Iris pigment epithelial cell (primary cell): Measurements from ENCODE around the gene BCAR3.
A peak's percentile ranks its signal among the peaks of the same experiment; 100 is the strongest.
"Not testable (repeated sequence)": the region's sequence is repeated elsewhere in the genome, so short reads cannot be mapped to it uniquely, and the experiment has no call there.

ENCODE experiments used
- DNase-seq: peaks from one replicate; pipeline ENCODE4 v3.0.0-alpha.2; 2011; ENCODE audit warnings: low read depth

BCAR3 gene

DNA sequence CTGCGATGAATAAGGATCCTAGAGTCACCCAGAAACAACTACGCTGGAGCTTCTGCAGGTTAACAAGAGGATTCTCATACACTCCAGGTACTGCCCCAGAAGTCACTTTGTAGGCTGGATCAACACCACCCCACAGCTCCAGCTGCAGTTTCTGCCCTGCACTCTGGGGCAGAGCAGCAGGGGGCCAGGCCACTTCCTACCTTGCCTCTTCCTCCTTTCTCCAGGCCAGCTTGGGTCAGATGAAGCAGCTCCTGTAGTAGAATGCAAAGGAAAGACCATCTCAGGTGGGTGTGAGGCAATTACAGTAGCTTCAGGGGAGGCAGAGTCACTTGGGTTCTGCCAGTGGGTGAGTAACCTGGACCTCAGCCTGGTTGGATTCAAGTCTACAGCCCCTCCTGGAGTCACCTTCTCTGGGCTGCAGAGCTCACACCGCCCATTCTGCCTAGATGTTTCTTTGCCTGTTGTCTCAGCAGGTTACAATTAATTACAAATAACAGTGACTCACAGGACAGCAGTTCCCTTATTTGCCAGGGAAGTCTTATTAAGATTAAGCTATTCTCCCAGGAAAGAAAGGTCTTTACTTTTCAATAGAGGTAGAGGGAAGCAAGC lies 24.4 kb upstream of the BCAR3 start:
- DNase-seq = no peak

DNA sequence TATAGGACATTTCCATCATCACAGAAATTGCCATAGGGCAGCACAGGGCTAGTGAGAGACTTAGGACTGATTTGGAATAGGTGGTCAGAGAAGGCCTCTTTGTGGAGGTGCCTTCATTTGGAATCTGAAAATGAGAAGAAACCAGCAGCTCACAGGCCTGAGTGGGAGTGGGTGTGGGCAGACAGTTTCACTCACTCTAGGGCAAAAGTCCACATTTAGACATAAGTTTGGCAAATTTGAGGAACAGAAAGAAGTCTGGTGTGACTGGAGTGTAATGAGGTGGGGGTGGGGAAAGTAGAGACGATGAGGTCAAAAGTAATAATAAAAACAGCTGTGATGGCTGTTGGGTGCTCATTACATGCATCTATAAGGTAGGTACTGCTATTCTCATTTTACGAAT lies 22.4 kb upstream of the BCAR3 start:
- no peak for DNase-seq

DNA sequence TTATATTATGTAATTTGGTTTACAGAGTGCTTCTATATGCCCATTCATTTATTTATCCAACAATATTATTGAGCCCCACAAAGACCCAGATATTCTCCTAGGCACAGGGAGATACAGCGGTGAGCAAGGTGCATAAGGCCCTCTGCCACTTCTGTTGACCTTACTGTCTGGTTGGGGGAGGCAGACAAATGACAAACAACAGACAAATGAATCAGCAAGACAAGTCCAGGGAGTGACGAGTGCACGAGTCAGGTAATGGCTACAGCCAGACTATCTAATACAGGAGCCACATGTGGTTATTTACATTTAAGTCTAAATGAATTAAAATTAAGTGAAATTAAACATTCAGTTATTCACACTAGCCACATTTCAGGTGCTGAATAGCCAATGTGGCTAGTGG lies 22.0 kb upstream of the BCAR3 start:
- no peak for DNase-seq

DNA sequence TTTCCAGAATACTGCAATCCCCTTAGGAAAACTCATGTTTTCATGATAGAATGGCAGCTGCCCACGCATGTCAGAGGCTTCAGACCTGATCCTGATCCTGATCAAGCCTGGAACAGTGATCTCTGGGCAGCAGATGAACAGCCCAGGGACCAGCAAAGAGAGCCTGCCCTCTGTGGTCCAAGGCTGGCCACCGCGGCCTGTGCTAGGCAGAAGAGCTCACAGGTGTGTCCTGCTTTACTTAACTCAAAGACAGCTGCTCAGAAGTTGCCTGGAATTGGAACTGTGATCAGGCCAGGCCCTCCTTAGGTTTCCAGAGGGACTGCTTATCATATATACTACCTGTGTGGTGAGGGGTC lies 21.2 kb upstream of the BCAR3 start:
- DNase-seq = no peak

DNA sequence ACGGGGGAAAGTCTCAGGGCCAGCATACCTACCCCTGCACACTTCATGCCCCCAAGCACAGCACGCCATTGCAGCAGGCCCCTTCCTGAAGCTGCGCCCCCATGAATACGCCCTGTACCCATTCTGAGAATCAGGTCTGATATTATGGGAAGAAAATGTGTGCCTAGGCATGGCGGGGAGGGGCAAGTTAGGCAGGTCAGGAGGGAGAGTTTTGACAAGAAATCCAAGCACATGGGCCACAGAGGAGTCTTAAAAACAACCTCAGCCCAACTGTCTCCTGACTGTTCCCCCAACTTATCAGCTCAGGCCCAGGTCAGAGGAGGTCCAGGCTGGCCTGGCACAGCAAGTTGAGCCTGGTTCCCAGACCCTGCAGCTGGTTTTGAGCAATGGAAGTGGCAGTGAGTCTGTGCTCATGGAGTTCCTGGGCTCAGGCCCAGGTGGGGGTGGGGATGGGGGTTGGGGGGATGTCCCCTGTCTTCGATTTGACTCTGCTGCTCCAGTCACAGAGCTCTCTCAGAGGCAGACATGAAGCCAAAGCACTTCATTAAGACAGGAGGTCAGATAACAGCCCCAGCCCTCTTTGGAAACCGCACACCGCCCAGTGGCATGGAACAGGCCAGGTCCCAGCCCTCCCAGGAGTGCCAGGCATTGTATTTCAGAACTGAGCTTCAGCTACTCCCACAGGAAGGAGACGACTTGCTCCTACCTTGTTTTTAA lies 20.6 kb upstream of the BCAR3 start:
- no peak for DNase-seq

DNA sequence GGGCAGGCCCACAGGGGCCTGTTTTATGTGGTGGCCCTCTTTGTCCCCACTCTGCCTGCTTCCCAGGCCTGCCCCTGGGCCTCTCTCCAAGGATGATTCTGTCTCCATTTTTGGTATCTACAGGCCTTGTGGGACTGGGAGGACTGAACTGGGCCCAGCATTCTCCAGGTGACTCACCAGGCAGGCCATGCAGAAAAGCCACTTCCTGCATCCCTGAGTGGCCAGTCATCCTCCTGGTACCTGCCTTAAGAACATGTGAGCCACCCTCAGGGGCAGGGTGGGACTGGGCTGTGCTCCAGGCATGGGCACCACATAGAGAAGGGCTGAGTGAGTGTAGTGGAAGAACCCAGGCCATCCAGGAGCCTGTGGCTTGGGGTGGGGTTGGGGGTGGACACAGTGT lies 20.0 kb upstream of the BCAR3 start:
- peak; percentile 98 for DNase-seq

DNA sequence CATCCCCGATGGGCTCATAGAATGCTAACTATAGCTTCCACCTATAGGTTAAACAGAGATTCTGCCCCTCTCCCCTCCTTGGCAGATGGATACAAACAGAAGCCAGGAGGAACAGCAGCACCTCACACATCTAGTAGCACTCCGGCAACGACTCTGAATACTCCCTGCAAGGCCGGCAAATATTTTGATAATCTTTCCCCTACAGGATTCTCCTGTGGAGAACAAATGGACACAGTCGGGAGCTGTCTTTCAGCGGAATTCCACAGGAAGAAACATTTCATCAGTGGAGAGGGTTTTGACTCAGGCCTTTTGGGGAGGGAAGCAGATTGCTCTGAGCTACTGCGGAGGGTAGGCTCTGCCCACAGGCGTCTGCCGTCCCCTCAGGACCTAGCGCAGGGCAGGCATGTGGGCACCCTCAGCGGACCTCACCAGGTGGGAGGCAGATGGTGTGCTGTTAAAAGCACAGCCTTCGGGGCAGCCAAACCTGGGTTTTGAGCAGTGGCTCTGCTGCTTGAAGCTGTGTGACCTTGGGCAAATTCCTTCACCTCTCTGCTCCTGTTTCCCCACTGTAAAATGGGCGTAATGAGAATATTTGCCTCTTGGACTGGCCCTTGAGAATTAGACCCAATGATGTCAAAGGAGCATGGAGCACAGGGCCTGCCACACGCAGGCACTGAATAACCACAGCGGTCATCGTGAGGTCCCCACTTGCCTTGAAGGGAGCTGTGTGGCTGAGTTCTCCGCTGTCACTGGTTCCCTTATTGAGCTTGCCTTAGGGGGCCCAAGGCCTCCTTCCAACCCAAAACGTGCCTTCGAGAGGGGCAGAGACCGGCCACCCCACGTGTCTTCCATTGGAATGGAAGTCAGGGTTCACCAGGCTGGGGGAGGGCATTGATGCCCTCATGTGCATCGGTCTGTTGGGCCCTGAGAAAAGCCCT lies 19.2 kb upstream of the BCAR3 start:
- no peak for DNase-seq

DNA sequence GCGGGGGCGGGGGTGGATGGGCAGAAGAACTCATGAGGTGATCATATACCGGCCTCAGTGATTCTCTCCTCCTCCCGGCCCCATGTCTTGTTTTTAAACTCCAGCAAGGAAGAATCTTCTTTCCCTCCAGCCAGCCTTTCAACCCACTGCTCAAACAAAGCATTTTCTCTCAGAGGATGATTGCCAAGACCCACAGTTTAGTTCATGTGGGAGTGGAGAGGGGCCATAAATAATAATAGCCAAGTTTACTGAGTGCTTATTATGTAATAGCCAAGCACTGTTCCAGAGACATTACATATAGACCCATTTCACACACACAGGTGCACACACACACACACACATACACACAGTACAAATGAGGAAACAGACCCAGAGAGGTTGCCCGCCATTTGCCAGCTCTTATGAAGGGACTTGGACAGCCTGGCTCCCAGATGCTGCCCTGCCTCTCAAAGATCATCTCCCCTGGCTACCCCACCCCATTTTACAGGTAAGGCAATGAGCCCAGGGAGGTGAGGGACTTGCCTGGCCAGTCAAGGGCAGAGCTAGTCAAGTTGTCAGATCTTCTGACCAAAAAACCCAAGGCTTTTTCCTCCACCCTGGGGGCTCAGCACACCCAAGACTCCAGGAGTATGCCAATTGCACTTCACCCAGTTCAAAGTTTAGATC lies 18.0 kb upstream of the BCAR3 start:
- DNase-seq = no peak

DNA sequence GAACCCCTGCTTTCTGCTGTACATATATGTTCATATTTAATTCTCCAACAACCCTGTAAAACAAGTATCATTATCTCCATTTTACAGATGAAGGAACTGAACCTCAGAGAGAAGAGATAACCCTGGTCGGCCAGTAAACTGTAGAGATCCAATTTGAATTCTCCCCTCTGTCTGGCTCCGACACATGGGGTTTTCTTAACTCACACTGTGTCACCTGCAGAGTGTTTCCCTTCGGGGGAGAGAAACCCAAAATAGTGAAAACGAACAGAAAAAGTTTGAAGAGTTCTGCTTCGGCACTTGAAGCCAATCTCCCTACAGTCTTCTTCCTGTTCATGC lies 17.4 kb upstream of the BCAR3 start:
- no peak for DNase-seq

DNA sequence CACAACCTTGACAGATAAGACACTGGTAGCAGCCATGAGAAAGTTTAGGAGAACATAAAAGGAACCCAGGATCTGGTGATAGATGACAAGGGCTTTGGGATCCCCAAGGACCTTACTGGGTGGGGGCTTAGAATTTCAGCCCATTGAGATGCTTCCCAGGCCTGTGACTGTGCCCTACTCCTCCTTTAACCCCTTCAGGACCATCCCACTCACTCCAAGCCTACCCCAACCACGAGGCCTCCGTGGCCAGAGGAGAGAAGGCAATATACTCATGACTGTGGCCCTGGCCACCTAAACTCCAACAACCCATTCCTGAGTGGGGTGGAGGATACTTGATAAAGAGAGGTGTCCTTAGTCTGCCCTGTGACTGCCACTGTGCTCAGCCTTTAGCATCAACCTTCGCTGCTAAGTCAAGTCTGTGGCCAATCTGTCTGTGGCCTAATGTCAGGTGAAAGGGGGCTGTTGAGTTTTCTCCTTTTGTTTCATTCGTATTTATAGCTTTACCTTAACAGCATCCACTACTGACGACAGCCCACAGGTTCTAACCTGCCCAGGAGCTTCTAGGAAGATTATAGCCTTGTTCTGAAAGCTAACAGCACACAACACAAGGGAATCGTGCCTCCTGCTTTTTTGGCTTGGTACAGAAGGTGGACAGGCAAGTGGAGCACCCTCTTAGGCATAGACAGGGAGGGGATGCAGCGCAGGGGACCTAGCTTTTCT lies 16.9 kb upstream of the BCAR3 start:
- no peak for DNase-seq

DNA sequence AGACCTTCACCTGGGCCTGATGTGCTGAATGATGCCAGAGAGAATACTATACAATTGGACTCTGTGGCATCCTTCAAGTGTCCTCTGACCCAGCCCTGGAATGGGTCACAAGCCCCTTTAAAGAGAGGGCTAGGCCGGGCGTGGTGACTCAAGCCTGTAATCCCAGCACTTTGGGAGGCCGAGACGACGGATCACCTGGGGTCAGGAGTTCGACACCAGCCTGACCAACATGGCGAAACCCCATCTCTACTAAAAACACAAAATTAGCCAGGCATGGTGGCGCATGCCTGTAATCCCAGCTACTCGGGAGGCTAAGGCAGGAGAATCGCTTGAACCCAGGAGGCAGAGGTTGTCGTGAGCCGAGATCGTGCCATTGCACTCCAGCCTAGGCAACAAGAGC lies 15.9 kb upstream of the BCAR3 start:
- not testable (repeated sequence) for DNase-seq

DNA sequence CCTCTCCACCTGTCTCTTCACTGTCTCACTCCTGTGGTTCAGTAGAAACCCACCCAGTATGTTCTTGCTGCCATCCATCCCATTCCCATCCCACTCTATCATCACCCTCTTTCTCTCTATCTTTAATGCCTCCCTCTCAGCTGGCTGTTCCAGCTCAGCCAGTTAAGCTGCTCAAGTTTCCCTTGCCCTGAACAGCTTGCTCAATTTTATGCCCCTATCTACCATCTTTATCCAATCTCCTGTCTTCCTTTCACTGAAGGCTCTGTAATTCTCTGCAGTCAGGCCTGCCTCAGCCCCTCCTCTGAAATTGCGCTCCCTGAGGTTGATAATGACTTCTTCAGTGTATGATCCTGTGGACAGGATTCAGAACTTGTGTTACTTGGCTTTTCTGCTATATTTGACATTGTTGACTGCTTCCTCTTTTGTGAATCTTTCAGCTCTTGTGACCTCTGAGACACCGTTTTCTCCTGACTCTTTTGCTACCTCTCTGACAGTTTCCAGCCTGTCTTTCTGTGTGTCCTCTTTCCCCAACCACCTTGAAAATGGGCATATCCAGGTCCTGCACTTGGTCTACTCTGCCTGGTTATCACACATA lies 13.9 kb upstream of the BCAR3 start:
- no peak for DNase-seq

DNA sequence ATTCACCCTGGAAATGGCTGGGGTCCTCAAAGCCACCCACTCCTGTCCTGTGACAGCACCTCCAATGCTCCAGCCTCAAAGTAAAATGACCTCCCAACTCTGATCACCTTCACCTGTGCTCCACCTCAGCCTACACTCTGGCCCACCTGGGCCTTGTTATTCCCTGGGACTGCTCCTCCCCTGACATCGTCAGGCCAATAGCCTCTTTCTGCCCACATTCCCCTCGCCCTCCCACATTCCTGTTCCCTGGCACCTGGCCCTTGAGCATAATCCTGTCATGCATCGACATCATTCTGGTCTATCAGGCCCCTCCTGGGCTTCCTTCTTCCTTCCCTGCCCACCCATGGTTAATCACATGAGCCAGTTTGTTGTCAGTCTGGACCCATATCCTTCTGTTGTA lies 13.2 kb upstream of the BCAR3 start:
- no peak for DNase-seq

DNA sequence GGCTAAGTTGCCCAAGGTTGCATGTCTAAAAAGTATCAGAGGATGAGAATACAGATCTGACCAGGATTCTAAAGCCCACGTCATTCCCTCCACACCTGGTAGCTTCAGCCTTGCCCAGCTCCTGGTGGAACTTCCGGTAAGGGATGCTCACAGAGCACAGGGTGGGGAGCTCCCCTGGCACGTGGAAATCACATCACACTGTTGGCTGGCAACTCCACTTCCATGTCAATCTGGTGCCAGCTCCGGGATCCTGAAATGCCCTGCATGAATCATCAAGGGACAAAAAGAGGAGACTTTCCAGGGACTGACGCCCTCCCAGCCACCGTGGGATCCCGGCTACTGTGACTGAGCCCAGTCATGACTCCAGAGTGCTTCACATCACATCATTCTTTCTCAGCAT lies 12.4 kb upstream of the BCAR3 start:
- no peak for DNase-seq

DNA sequence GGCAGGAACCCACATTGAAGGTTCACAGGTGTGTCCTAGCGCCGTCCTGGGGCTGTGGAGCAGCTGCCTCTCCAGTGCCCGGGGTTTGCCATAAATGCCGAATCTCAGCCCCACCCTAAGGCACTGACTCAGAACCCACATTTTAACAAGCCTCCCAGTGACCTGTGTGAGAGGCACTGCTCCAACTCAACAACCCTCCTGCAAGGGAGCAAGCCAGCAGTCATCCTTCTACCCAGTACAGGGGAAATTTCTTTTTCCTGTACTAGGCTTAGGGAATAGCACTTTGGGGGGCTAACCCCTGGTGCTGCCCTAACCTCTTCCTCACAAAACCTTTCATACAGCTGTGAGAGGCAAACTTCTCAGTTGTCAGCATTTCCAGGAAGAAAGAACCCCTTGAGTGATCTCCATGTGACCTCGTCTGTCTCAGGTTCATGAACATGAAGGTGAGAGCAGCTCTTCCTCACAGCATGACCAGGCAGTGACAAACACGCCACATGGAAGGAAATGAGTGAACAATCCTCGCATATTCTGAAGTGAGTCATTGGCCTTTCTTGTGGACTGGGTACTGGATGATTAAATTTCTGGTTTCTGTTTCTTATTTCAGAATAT lies 11.4 kb upstream of the BCAR3 start:
- peak; percentile 85 for DNase-seq

DNA sequence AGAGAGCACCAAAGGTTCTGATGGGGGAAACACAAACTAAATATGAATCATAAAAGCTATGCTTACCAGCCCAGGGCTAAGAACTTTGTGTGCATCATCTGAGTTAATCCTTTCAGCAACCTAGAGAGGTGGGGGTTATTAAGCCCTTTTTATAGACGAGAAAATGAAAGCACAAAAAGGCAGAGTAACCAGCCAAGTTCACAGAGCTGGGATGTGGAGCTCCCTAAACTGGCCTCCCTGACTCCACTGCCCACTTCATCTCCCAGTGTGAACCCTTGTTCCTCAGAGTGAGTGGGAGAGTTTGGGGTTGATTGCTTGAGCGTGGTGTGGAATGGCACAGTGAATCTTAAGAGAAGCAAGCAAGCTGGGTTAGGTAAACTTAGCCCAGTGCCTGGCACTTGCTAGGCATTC lies 10.8 kb upstream of the BCAR3 start:
- peak; percentile 77 for DNase-seq

DNA sequence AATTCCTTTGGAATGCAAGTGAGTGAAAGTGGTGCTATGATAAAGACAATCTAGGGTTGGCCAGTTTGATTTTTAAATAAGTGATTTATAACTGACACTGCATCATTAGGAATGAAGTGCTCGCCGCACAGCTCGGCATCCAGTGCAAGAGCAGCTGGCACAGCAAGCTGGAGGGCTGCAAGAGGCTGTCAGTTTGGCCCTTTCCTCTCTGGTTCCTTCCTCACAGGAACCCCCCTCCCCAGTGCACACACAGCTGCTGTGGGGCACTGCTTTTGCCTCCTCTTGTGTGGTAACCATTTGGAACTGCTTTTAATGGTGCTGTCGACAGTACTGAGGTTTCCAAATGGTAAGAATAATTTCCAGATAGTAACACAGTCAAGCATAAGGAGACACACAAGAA lies 10.4 kb upstream of the BCAR3 start:
- no peak for DNase-seq

DNA sequence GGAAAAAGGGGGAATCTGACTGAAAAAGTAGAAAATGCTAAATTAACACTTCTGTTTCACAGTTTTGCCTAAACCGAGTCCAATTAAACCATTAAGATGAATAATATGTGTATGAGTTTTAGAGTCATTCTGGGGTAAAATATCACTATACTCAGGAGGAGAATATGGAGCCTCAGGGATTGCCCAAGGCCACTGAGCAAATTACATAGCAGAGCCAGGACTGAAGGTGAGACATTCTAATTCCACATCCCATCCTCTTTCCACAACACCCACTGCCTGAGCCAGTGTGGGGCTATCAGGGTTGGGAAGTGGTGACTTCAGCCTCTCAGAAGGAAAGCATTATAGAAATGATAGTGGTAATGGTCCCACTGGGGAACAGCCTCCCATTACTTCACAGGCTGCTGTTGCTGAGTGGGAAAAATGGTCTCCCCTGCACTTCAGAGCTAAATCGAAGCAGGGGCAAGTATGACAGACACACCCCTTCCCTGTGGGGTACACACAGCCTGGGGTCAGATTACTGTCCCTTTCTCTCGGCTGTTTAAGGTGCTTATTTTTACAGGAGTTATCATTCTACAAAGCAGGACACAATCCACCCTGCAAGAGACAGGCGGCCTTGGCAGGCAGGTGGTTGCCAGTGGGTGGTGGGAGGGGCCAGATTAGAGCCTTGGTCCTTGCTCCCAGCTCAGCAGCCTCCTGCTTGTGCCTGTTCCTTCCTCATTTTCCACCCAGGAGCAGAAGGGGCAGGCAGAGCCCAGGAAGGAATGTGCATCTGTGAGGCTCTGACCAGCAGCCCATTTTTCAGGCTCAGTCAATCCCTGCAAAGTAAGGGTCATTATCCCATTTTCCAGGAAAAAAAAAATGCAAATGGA lies 9.5 kb upstream of the BCAR3 start:
- DNase-seq = no peak

DNA sequence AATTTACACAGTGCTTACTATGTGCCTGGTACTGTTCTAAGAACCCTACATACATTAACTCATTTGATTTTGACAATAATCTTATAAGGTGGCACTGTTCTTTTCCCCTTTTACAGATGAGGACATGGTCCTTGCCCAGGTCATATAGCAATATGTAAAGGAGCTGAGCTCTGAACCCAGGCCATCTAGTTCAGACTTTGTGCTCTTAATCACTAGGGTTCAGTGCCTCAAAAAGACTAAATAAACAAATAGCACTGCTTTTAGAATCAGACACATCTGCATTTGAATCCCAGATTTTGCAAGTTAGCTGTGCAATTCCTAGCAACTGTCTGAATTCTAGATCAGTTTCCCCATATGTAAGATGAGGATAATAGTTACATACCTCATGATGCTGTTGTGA lies 8.7 kb upstream of the BCAR3 start:
- no peak for DNase-seq

DNA sequence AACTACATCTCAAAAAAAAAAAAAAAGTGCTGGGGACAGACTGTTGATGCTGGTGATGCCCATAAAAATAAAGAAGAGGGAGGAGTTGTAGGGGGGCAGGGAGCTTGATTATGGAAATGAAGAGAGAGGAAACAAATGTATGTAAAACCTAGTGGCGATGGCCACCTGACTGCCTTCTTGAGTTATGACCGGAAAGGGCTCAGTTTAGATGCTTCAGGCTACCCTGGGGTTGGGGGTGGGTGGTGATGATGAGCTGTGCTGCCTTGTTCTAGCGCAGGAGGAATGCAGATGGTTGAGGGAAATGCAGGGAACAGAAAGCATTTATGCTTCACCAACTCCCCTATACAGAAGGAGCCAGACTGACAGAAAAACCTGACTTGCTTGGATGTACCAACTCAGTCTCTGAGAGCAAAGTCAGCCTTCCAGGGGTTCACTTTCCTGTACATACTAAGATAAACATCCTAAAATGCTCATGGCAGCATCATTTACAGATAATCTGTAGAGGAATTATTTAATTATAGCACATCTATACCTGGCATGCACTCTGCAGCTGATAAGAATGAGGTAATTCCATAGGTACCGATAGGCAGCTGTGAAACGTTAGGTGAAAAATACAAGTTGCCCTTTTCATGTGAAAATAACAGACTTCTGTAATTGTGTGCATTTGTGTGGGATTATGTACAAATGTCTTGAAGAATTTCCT lies 8.0 kb upstream of the BCAR3 start:
- no peak for DNase-seq
